Gastroesophageal sphincter (tissue), 4 donors: ENCODE results near the gene CLASP2. TPM values are rescaled to one million over a fixed set of nuclear protein-coding genes. Genes with fewer than 3 reads are reported as not detected.

Source experiments
- ATAC-seq: fragments of 150-250 bp; one replicate; pipeline ENCODE4 v1.9.1; 2016; ENCODE audit warnings: mild to moderate bottlenecking, moderate library complexity
- H3K27ac ChIP-seq, 4 donors: fragments of 200-600 bp; sonication (generic) in 3 of 4; 1 replicate in 3 of 4; 2 replicates in 1 of 4; pipeline ENCODE4 v1.5.1; 2016 to 2019
- H3K27me3 ChIP-seq: fragments of 200-600 bp; sonication (generic); one replicate; pipeline ENCODE4 v1.5.1; 2019
- H3K36me3 ChIP-seq, 2 donors: fragments of 200-600 bp; sonication (generic); one replicate each; pipeline ENCODE4 v1.5.1; 2019; ENCODE audit warnings: control low read depth in 1 of 2
- H3K4me1 ChIP-seq, 3 donors: fragments of 200-600 bp; sonication (generic); 1 replicate in 2 of 3; 2 replicates in 1 of 3; pipeline ENCODE4 v1.5.1; 2016 to 2019; ENCODE audit warnings: control low read depth in 2 of 3
- H3K4me3 ChIP-seq, 2 donors: fragments of 200-600 bp; sonication (generic); one replicate each; pipeline ENCODE4 v1.5.1; 2019; ENCODE audit warnings: mild to moderate bottlenecking in 1 of 2, moderate library complexity in 1 of 2
- H3K9me3 ChIP-seq, 3 donors: fragments of 200-600 bp; sonication (generic); one replicate each; pipeline ENCODE4 v1.5.1; 2017 to 2019; ENCODE audit warnings: control low read depth in 2 of 3
- CTCF ChIP-seq, 4 experiments: fragments of 200-600 bp in 2 of 4; fragments of 450-650 bp in 2 of 4; sonication (generic) in 1 of 4; IDR thresholded peaks; one replicate each; pipeline ENCODE4 v1.5.1; 2017 to 2019; ENCODE audit warnings: antibody characterized with exemption in 4 of 4, mild to moderate bottlenecking in 2 of 4, moderate library complexity in 2 of 4
- EP300 ChIP-seq: sonication (generic); formaldehyde crosslinking; IDR thresholded peaks from one replicate; pipeline ENCODE4 v1.6.1; 2017; ENCODE audit warnings: antibody characterized with exemption, mild to moderate bottlenecking
- POLR2A ChIP-seq, 2 donors: fragments of 450-650 bp; IDR thresholded peaks; one replicate each; pipeline ENCODE4 v1.6.1; 2017; ENCODE audit warnings: antibody characterized with exemption in 2 of 2, mild to moderate bottlenecking in 2 of 2, moderate library complexity in 1 of 2
- POLR2AphosphoS5 ChIP-seq: sonication (generic); formaldehyde crosslinking; IDR thresholded peaks from one replicate; pipeline ENCODE4 v1.6.1; 2017; ENCODE audit warnings: antibody characterized with exemption
- WGBS, 2 donors: methylation state at CpG; one replicate each; pipeline ENCODE4 v1.1.5; 2018; ENCODE audit warnings: low coverage in 1 of 2; 5-methylcytosine and 5-hydroxymethylcytosine counted together
- total RNA-seq, 4 donors: library from RNA; depleted of rRNA; stranded (reverse); fragments of >200 nt; gene quantifications; one replicate each; pipeline ENCODE4 v1.1.0, GENCODE V29; 2016

The CLASP2 gene
- total RNA-seq, 4 donors from 2014 or later = 45.3 to 90.7 (median 54.1) TPM

DNA sequence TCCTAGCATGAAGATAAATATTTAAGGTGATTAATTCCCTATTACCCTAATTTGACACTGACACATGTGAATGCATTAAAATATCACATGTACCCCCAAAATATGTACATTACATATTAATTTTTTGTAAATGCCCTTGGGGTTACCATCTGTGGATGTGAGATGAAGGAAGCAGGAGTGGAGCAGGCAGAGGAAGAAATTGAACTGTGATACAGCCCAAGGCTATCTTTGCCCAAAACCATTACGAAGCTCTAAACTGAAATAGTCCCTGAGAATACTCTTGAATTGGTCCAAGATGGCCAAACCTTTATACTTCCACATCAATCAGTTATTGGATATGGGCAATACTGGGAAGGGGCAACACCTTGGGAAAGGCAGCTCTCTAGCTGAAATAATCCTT lies 105.0 kb downstream of the CLASP2 start:
- TF ChIP-seq CTCF (IDR thresholded peaks at IDR 0.05) (no peak), EP300 (no peak), POLR2AphosphoS5 (no peak), POLR2A (IDR thresholded peaks at IDR 0.05) (no peak)
- no peaks in the 10 kb centered on the region for H3K4me1 ChIP-seq
- no peak overlapping the region for H3K4me3 ChIP-seq
- no peak for ATAC-seq
- H3K27me3 ChIP-seq = no peaks in the 10 kb centered on the region
- H3K9me3 ChIP-seq = no peaks in the 10 kb centered on the region
- H3K27ac ChIP-seq = no peak overlapping the region
- WGBS, 2 donors = 80 to 100% methylated on average over 1 of the region's 1 CpG
- H3K36me3 ChIP-seq = peaks cover 0 to 34% of the 10 kb centered on the region in 2 donors

DNA sequence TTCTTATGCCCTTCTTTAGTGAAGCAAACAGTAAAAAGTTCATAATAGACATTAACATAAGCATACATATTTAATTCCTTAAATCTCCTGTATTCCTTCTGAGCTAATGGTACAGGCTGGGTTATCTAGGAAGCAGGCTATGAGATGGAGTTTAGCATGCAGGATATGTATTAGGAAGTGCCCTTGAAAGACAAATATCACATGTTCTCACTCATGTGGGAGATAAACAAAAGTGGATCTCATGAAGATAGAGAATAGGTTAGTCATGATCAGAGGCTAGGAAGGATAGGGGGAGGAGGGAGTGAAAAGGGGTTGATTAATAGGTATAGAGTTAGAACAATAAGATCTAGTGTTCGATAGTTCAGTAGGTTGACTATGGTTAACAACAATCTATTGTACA lies 105.4 kb downstream of the CLASP2 start:
- no peak overlapping the region for H3K27ac ChIP-seq
- no peaks in the 10 kb centered on the region for H3K9me3 ChIP-seq
- H3K4me1 ChIP-seq = no peaks in the 10 kb centered on the region
- no peak for ATAC-seq
- H3K36me3 ChIP-seq = peaks cover 0 to 29% of the 10 kb centered on the region in 2 donors
- WGBS, 2 donors = 96 to 100% methylated on average over 1 of the region's 1 CpG
- H3K27me3 ChIP-seq = no peaks in the 10 kb centered on the region
- H3K4me3 ChIP-seq = no peak overlapping the region
- TF ChIP-seq EP300 (no peak), CTCF (IDR thresholded peaks at IDR 0.05) (no peak), POLR2AphosphoS5 (no peak), POLR2A (IDR thresholded peaks at IDR 0.05) (no peak)

DNA sequence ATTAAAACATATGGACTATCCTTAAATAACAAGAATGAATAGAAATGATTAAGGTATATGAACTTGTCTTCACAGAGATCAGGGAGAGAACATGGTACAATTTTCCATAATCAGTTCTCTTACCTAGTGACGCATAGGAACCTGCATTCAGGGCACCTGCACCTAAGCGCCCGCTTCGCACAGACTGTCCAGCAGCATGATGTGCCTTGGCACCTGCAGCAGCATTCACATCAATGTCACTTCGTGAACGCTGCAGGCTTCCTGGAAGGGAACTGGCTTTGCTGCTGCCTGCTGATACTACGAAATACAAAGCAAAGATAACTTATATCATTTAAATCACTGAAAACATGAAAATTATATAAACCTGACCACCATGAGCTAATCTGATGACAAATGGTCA lies 115.2 kb downstream of the CLASP2 start:
- Histone ChIP-seq H3K27ac (no peak overlapping the region), H3K4me3 (no peak overlapping the region), H3K27me3 (no peaks in the 10 kb centered on the region), H3K36me3 (peaks cover 10 to 87% of the 10 kb centered on the region in 2 donors), H3K4me1 (no peaks in the 10 kb centered on the region), H3K9me3 (no peaks in the 10 kb centered on the region)
- no peak for ATAC-seq
- 92 to 98% methylated on average over 7 of the region's 7 CpGs for WGBS, 2 donors
- no peak for TF ChIP-seq EP300
- TF ChIP-seq CTCF (IDR thresholded peaks at IDR 0.05) = no peak
- TF ChIP-seq POLR2AphosphoS5 = no peak
- no peak for TF ChIP-seq POLR2A (IDR thresholded peaks at IDR 0.05)

- H3K27me3 ChIP-seq = no peaks in the 10 kb centered on the region
- ATAC-seq = no peak
- H3K36me3 ChIP-seq = peaks cover 4 to 48% of the 10 kb centered on the region in 2 donors
- 62 to 67% methylated on average over 2 of the region's 2 CpGs for WGBS, 2 donors
- H3K4me1 ChIP-seq = no peaks in the 10 kb centered on the region
- no peak overlapping the region for H3K27ac ChIP-seq
- H3K9me3 ChIP-seq = no peaks in the 10 kb centered on the region
- H3K4me3 ChIP-seq = no peak overlapping the region
- no peak for TF ChIP-seq EP300
- no peak for TF ChIP-seq CTCF (IDR thresholded peaks at IDR 0.05)
- no peak for TF ChIP-seq POLR2A (IDR thresholded peaks at IDR 0.05)
- TF ChIP-seq POLR2AphosphoS5 = no peak
Observed at GRCh38 chr3:33597257-33597689, 120.8 kb downstream of the CLASP2 start.

DNA sequence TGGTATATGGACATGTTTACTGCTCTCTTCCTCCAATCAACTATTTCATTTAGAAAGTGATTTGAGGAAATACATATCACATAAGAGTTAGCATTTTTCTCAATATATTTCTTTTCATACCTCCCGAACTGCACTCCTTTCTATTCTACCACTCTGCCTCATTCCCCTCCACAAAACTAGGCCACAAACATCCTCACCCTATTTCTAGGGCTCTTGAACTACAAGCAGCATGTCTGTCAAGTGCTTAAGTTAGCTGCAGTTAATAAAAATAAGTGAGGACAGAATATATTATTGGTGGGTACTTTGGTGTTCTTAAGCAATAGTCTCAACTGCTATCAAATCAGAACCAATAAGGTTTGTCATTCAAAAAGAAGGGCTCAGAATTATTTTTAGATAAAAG lies 125.1 kb downstream of the CLASP2 start:
- WGBS, 2 donors = 83 to 100% methylated on average over 1 of the region's 1 CpG
- ATAC-seq = no peak

More for the DNA sequence above, 125.1 kb downstream of the CLASP2 start:
- Histone ChIP-seq H3K27ac (no peak overlapping the region), H3K36me3 (peaks cover 0 to 45% of the 10 kb centered on the region in 2 donors), H3K4me3 (no peak overlapping the region), H3K4me1 (no peaks in the 10 kb centered on the region), H3K9me3 (no peaks in the 10 kb centered on the region), H3K27me3 (no peaks in the 10 kb centered on the region)
- TF ChIP-seq EP300 = no peak
- no peak for TF ChIP-seq POLR2AphosphoS5
- TF ChIP-seq POLR2A (IDR thresholded peaks at IDR 0.05) = no peak
- TF ChIP-seq CTCF (IDR thresholded peaks at IDR 0.05) = no peak
